ENCODE data around the gene MPZL3.

MPZL3 gene

GRCh38 chr11:118243161-118243560 lies 9.0 kb downstream of the MPZL3 start:
- no peaks in the 10 kb centered on the region for H3K79me1 ChIP-seq (ENCODE audit: low read depth, low read length)
- no peak overlapping the region for H3K23ac ChIP-seq (ENCODE audit: low read depth, low read length, poor library complexity)
- no peak for DNase-seq (ENCODE audit: low spot score)
- no peaks in the 10 kb centered on the region for H3K4me1 ChIP-seq (ENCODE audit: control insufficient read depth in 2 of 2, insufficient read depth in 1 of 2, low read depth in 1 of 2, low read length in 2 of 2)
- no peak overlapping the region for H3K14ac ChIP-seq (ENCODE audit: low read length)
- H3K9ac ChIP-seq (ENCODE audit: low read depth, low read length, poor library complexity) = no peak overlapping the region
- H3K36me3 ChIP-seq (replicated peaks in 1 of 2; ENCODE audit: control insufficient read depth in 2 of 2, insufficient read depth in 2 of 2, low read length in 2 of 2) = no peaks in the 10 kb centered on the region
- no peak overlapping the region for H2AK5ac ChIP-seq (ENCODE audit: low read depth, low read length)
- no CpG with 5 or more reads among the region's 8 CpGs for WGBS, 2 donors (ENCODE audit: extremely low coverage in 2 of 2, insufficient read length in 2 of 2, insufficient replicate concordance in 1 of 2)
- no peaks in the 10 kb centered on the region for H3K9me3 ChIP-seq (replicated peaks in 1 of 2; ENCODE audit: control insufficient read depth in 2 of 2, insufficient read depth in 1 of 2, low read depth in 1 of 2, low read length in 2 of 2)
- no peak overlapping the region for H3K4me3 ChIP-seq (ENCODE audit: low read length in 2 of 2)
- no peak overlapping the region for H3K4me2 ChIP-seq (ENCODE audit: insufficient read depth, low read length, poor library complexity, severe bottlenecking)
- no peak overlapping the region for H2AFZ ChIP-seq (ENCODE audit: low read length)
- H2BK120ac ChIP-seq (ENCODE audit: low read depth, low read length) = no peak overlapping the region
- H4K91ac ChIP-seq (ENCODE audit: low read depth, low read length, poor library complexity) = no peak overlapping the region
- H3K18ac ChIP-seq (ENCODE audit: low read length) = no peak overlapping the region
- H2BK12ac ChIP-seq (ENCODE audit: low read length) = no peak overlapping the region
- peaks cover 0 to 63% (median 2%) of the 10 kb centered on the region in 3 experiments for H3K27me3 ChIP-seq (ENCODE audit: control insufficient read depth in 3 of 3, insufficient read depth in 3 of 3, low read depth in 1 of 3, low read length in 3 of 3)
- H3K4ac ChIP-seq (ENCODE audit: low read length) = no peak overlapping the region
- H2BK15ac ChIP-seq (ENCODE audit: low read length) = no peak overlapping the region
- no peak overlapping the region for H4K8ac ChIP-seq (ENCODE audit: low read depth, low read length)
- no peak overlapping the region for H3K27ac ChIP-seq (replicated peaks; ENCODE audit: low read length)
- H2BK5ac ChIP-seq (ENCODE audit: low read length) = no peak overlapping the region

GRCh38 chr11:118241764-118242098 lies 10.4 kb downstream of the MPZL3 start:
- H3K9me3 ChIP-seq (replicated peaks in 1 of 2; ENCODE audit: control insufficient read depth in 2 of 2, insufficient read depth in 1 of 2, low read depth in 1 of 2, low read length in 2 of 2) = no peaks in the 10 kb centered on the region
- WGBS, 2 donors (ENCODE audit: extremely low coverage in 2 of 2, insufficient read length in 2 of 2, insufficient replicate concordance in 1 of 2) = no CpG with 5 or more reads among the region's 1 CpG
- no peak overlapping the region for H2BK120ac ChIP-seq (ENCODE audit: low read depth, low read length)
- no peak overlapping the region for H2BK12ac ChIP-seq (ENCODE audit: low read length)
- no peaks in the 10 kb centered on the region for H3K79me1 ChIP-seq (ENCODE audit: low read depth, low read length)
- H2BK5ac ChIP-seq (ENCODE audit: low read length) = no peak overlapping the region
- no peak overlapping the region for H2AFZ ChIP-seq (ENCODE audit: low read length)
- H3K4me1 ChIP-seq (ENCODE audit: control insufficient read depth in 2 of 2, insufficient read depth in 1 of 2, low read depth in 1 of 2, low read length in 2 of 2) = no peaks in the 10 kb centered on the region
- no peak overlapping the region for H2BK15ac ChIP-seq (ENCODE audit: low read length)
- DNase-seq (ENCODE audit: low spot score) = no peak
- H3K4me2 ChIP-seq (ENCODE audit: insufficient read depth, low read length, poor library complexity, severe bottlenecking) = no peak overlapping the region
- no peak overlapping the region for H3K23ac ChIP-seq (ENCODE audit: low read depth, low read length, poor library complexity)
- no peak overlapping the region for H3K18ac ChIP-seq (ENCODE audit: low read length)
- no peak overlapping the region for H3K27ac ChIP-seq (replicated peaks; ENCODE audit: low read length)
- no peak overlapping the region for H3K9ac ChIP-seq (ENCODE audit: low read depth, low read length, poor library complexity)
- no peak overlapping the region for H3K4ac ChIP-seq (ENCODE audit: low read length)
- H4K8ac ChIP-seq (ENCODE audit: low read depth, low read length) = no peak overlapping the region
- no peaks in the 10 kb centered on the region for H3K36me3 ChIP-seq (replicated peaks in 1 of 2; ENCODE audit: control insufficient read depth in 2 of 2, insufficient read depth in 2 of 2, low read length in 2 of 2)
- no peak overlapping the region for H3K4me3 ChIP-seq (ENCODE audit: low read length in 2 of 2)
- H4K91ac ChIP-seq (ENCODE audit: low read depth, low read length, poor library complexity) = no peak overlapping the region
- no peak overlapping the region for H2AK5ac ChIP-seq (ENCODE audit: low read depth, low read length)
- peaks cover 0 to 57% (median 2%) of the 10 kb centered on the region in 3 experiments for H3K27me3 ChIP-seq (ENCODE audit: control insufficient read depth in 3 of 3, insufficient read depth in 3 of 3, low read depth in 1 of 3, low read length in 3 of 3)
- H3K14ac ChIP-seq (ENCODE audit: low read length) = no peak overlapping the region

GRCh38 chr11:118240999-118241763 lies 11.0 kb downstream of the MPZL3 start:
- no peak overlapping the region for H3K18ac ChIP-seq (ENCODE audit: low read length)
- no peak overlapping the region for H2AK5ac ChIP-seq (ENCODE audit: low read depth, low read length)
- H2BK12ac ChIP-seq (ENCODE audit: low read length) = no peak overlapping the region
- no peak overlapping the region for H2BK5ac ChIP-seq (ENCODE audit: low read length)
- DNase-seq (ENCODE audit: low spot score) = no peak
- no peak overlapping the region for H3K14ac ChIP-seq (ENCODE audit: low read length)
- peaks cover 0 to 60% (median 2%) of the 10 kb centered on the region in 3 experiments for H3K27me3 ChIP-seq (ENCODE audit: control insufficient read depth in 3 of 3, insufficient read depth in 3 of 3, low read depth in 1 of 3, low read length in 3 of 3)
- no peaks in the 10 kb centered on the region for H3K4me1 ChIP-seq (ENCODE audit: control insufficient read depth in 2 of 2, insufficient read depth in 1 of 2, low read depth in 1 of 2, low read length in 2 of 2)
- H3K4me3 ChIP-seq (ENCODE audit: low read length in 2 of 2) = no peak overlapping the region
- no peak overlapping the region for H2AFZ ChIP-seq (ENCODE audit: low read length)
- no peak overlapping the region for H3K23ac ChIP-seq (ENCODE audit: low read depth, low read length, poor library complexity)
- no peak overlapping the region for H3K27ac ChIP-seq (replicated peaks; ENCODE audit: low read length)
- H2BK15ac ChIP-seq (ENCODE audit: low read length) = no peak overlapping the region
- H3K79me1 ChIP-seq (ENCODE audit: low read depth, low read length) = no peaks in the 10 kb centered on the region
- H3K9me3 ChIP-seq (replicated peaks in 1 of 2; ENCODE audit: control insufficient read depth in 2 of 2, insufficient read depth in 1 of 2, low read depth in 1 of 2, low read length in 2 of 2) = no peaks in the 10 kb centered on the region
- H3K36me3 ChIP-seq (replicated peaks in 1 of 2; ENCODE audit: control insufficient read depth in 2 of 2, insufficient read depth in 2 of 2, low read length in 2 of 2) = no peaks in the 10 kb centered on the region
- H4K91ac ChIP-seq (ENCODE audit: low read depth, low read length, poor library complexity) = no peak overlapping the region
- H4K8ac ChIP-seq (ENCODE audit: low read depth, low read length) = no peak overlapping the region
- no CpG with 5 or more reads among the region's 9 CpGs for WGBS, 2 donors (ENCODE audit: extremely low coverage in 2 of 2, insufficient read length in 2 of 2, insufficient replicate concordance in 1 of 2)
- no peak overlapping the region for H3K9ac ChIP-seq (ENCODE audit: low read depth, low read length, poor library complexity)
- H3K4ac ChIP-seq (ENCODE audit: low read length) = no peak overlapping the region
- no peak overlapping the region for H3K4me2 ChIP-seq (ENCODE audit: insufficient read depth, low read length, poor library complexity, severe bottlenecking)
- no peak overlapping the region for H2BK120ac ChIP-seq (ENCODE audit: low read depth, low read length)

- Histone ChIP-seq H3K9ac (ENCODE audit: low read depth, low read length, poor library complexity) (no peak overlapping the region), H2AFZ (ENCODE audit: low read length) (no peak overlapping the region), H3K4ac (ENCODE audit: low read length) (no peak overlapping the region), H3K4me3 (ENCODE audit: low read length in 2 of 2) (no peak overlapping the region), H3K27me3 (ENCODE audit: control insufficient read depth in 3 of 3, insufficient read depth in 3 of 3, low read depth in 1 of 3, low read length in 3 of 3) (peaks cover 0 to 56% (median 2%) of the 10 kb centered on the region in 3 experiments), H2BK5ac (ENCODE audit: low read length) (no peak overlapping the region), H4K91ac (ENCODE audit: low read depth, low read length, poor library complexity) (no peak overlapping the region), H3K9me3 (replicated peaks in 1 of 2; ENCODE audit: control insufficient read depth in 2 of 2, insufficient read depth in 1 of 2, low read depth in 1 of 2, low read length in 2 of 2) (no peaks in the 10 kb centered on the region), H3K36me3 (replicated peaks in 1 of 2; ENCODE audit: control insufficient read depth in 2 of 2, insufficient read depth in 2 of 2, low read length in 2 of 2) (no peaks in the 10 kb centered on the region), H3K27ac (replicated peaks; ENCODE audit: low read length) (no peak overlapping the region), H2BK120ac (ENCODE audit: low read depth, low read length) (no peak overlapping the region), H3K79me1 (ENCODE audit: low read depth, low read length) (no peaks in the 10 kb centered on the region), H3K18ac (ENCODE audit: low read length) (no peak overlapping the region), H3K4me2 (ENCODE audit: insufficient read depth, low read length, poor library complexity, severe bottlenecking) (no peak overlapping the region), H3K14ac (ENCODE audit: low read length) (no peak overlapping the region), H4K8ac (ENCODE audit: low read depth, low read length) (no peak overlapping the region), H3K4me1 (ENCODE audit: control insufficient read depth in 2 of 2, insufficient read depth in 1 of 2, low read depth in 1 of 2, low read length in 2 of 2) (no peaks in the 10 kb centered on the region), H3K23ac (ENCODE audit: low read depth, low read length, poor library complexity) (no peak overlapping the region), H2BK15ac (ENCODE audit: low read length) (no peak overlapping the region), H2AK5ac (ENCODE audit: low read depth, low read length) (no peak overlapping the region), H2BK12ac (ENCODE audit: low read length) (no peak overlapping the region)
- WGBS, 2 donors (ENCODE audit: extremely low coverage in 2 of 2, insufficient read length in 2 of 2, insufficient replicate concordance in 1 of 2) = no CpG with 5 or more reads among the region's 5 CpGs
- DNase-seq (ENCODE audit: low spot score) = no peak
Measured at GRCh38 chr11:118239509-118240205, 12.5 kb downstream of the MPZL3 start.
